ENCODE measurements around the gene HS1BP3. TPM values are rescaled to one million over a fixed set of nuclear protein-coding genes. Genes with fewer than 3 reads are reported as not detected.
A peak's percentile ranks its signal among the peaks of the same experiment; 100 is the strongest.

Gene HS1BP3
- total and polyA plus RNA-seq, 2 of the 13 experiments (the other 11 are each of a cell fraction or from before 2014, with no cell fraction given), result 15.2 to 22.0 TPM

- no peak; the same call in 1 of the 2 replicates for TF ChIP-seq GTF3A (CRISPR knock-in tag; conservative IDR thresholded peaks at IDR 0.05)
- TF ChIP-seq HOXA9 (CRISPR knock-in tag; IDR thresholded peaks at IDR 0.05; ENCODE audit: borderline replicate concordance), result 0 out of 2 replicates have a peak, but pooled peaks have one; percentile 72
- TF ChIP-seq CENPX (CRISPR knock-in tag; IDR thresholded peaks at IDR 0.05), result no peak
- TF ChIP-seq ZNF382 (CRISPR knock-in tag; IDR thresholded peaks at IDR 0.05; ENCODE audit: borderline replicate concordance), result no peak
- peak; percentile 62; the same call in 1 of the 2 replicates for TF ChIP-seq ZNF558 (CRISPR knock-in tag; IDR thresholded peaks at IDR 0.05; ENCODE audit: borderline replicate concordance)
- TF ChIP-seq EZH2 (conservative IDR thresholded peaks at IDR 0.05; ENCODE audit: low read depth, low read length), result no peak
- no peak for TF ChIP-seq BATF2 (CRISPR knock-in tag; IDR thresholded peaks at IDR 0.05)
- peak; percentile 71; the same call in 1 of the 2 replicates for TF ChIP-seq ZSCAN29 (CRISPR knock-in tag; conservative IDR thresholded peaks at IDR 0.05)
- TF ChIP-seq SMAD1 (CRISPR knock-in tag; IDR thresholded peaks at IDR 0.05; ENCODE audit: borderline replicate concordance, low read depth), result peak; percentile 72
- TF ChIP-seq ZSCAN31 (CRISPR knock-in tag; IDR thresholded peaks at IDR 0.05; ENCODE audit: low read depth), result peak; percentile 96
- TF ChIP-seq PRMT3 (CRISPR knock-in tag; IDR thresholded peaks at IDR 0.05; ENCODE audit: borderline replicate concordance, low read depth), result peak; percentile 74; the same call in 1 of the 2 replicates
- TF ChIP-seq STAG1 (CRISPR knock-in tag; IDR thresholded peaks at IDR 0.05), result peak; percentile 89
- TF ChIP-seq ZBTB2 (CRISPR knock-in tag; IDR thresholded peaks at IDR 0.05; ENCODE audit: low read depth), result peak; percentile 89
- peak; percentile 80 for TF ChIP-seq POGZ (CRISPR knock-in tag; IDR thresholded peaks at IDR 0.05)
- TF ChIP-seq ZNF317 (CRISPR knock-in tag; IDR thresholded peaks at IDR 0.05), result no peak
- TF ChIP-seq ZNF30 (CRISPR knock-in tag; IDR thresholded peaks at IDR 0.05), result no peak
- no peak for TF ChIP-seq ZFAT (CRISPR knock-in tag; conservative IDR thresholded peaks at IDR 0.05)
- TF ChIP-seq ZNF598 (CRISPR knock-in tag; IDR thresholded peaks at IDR 0.05; ENCODE audit: borderline replicate concordance), result peak; percentile 48
- peak; percentile 92; the same call in 1 of the 2 replicates for TF ChIP-seq ELK4 (CRISPR knock-in tag; IDR thresholded peaks at IDR 0.05; ENCODE audit: borderline replicate concordance)
- no peak for TF ChIP-seq ZNF878 (CRISPR knock-in tag; IDR thresholded peaks at IDR 0.05)
- peak; percentile 96 for TF ChIP-seq ZFP82 (CRISPR knock-in tag; IDR thresholded peaks at IDR 0.05; ENCODE audit: borderline replicate concordance)
- TF ChIP-seq RFX1 (IDR thresholded peaks at IDR 0.05), result no peak
- peak; percentile 54 for TF ChIP-seq ZNF501 (CRISPR knock-in tag; IDR thresholded peaks at IDR 0.05)
- TF ChIP-seq ZHX1 (CRISPR knock-in tag; IDR thresholded peaks at IDR 0.05; ENCODE audit: low read depth), result peak; percentile 84; the same call in 1 of the 2 replicates
Observed at GRCh38 chr2:20650877-20651730, at the start of gene HS1BP3 (continued).

Measured in HepG2 (cell line).